ENCODE results near the gene PHLDB2. TPM values are rescaled to one million over a fixed set of nuclear protein-coding genes. Genes with fewer than 3 reads are reported as not detected.

Gene PHLDB2
- total RNA-seq, 1 donor from 2014 or later = 59.1 TPM

DNA sequence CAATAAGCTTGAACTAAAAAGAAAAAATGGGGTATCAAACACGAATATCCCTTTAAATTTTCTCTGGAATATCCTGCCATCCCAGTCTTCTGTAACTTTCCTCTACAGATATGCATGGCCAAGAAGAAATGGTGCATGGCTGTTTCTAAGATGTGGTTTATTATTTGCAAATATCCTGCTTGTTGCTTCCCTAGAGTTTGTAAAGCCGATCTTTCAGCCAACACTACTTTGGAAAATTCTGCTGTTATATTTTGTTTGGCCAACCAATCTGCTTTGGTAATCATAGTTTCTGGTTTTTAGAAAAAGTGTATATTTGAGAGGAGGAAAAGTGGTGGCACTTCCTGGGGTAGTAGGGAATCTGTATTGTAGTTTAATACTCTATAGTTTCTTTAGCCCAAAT lies 13.9 kb downstream of the PHLDB2 start:
- Mint-ChIP-seq H3K27me3 (no peaks in the 10 kb centered on the region), H3K9me3 (ENCODE audit: low read depth) (peaks cover 3% of the 10 kb centered on the region), H3K36me3 (ENCODE audit: insufficient read depth) (peaks cover 5% of the 10 kb centered on the region), H3K4me1 (ENCODE audit: low read depth) (peaks cover 25% of the 10 kb centered on the region), H3K4me3 (ENCODE audit: low read depth) (no peak overlapping the region), H3K27ac (no peak overlapping the region)
- no peak for DNase-seq (ENCODE audit: low spot score, unreplicated experiment)
- TF ChIP-seq, protein P1, sequence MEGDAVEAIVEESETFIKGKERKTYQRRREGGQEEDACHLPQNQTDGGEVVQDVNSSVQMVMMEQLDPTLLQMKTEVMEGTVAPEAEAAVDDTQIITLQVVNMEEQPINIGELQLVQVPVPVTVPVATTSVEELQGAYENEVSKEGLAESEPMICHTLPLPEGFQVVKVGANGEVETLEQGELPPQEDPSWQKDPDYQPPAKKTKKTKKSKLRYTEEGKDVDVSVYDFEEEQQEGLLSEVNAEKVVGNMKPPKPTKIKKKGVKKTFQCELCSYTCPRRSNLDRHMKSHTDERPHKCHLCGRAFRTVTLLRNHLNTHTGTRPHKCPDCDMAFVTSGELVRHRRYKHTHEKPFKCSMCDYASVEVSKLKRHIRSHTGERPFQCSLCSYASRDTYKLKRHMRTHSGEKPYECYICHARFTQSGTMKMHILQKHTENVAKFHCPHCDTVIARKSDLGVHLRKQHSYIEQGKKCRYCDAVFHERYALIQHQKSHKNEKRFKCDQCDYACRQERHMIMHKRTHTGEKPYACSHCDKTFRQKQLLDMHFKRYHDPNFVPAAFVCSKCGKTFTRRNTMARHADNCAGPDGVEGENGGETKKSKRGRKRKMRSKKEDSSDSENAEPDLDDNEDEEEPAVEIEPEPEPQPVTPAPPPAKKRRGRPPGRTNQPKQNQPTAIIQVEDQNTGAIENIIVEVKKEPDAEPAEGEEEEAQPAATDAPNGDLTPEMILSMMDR (IDR thresholded peaks at IDR 0.05; ENCODE audit: unreplicated experiment) = no peak

DNA sequence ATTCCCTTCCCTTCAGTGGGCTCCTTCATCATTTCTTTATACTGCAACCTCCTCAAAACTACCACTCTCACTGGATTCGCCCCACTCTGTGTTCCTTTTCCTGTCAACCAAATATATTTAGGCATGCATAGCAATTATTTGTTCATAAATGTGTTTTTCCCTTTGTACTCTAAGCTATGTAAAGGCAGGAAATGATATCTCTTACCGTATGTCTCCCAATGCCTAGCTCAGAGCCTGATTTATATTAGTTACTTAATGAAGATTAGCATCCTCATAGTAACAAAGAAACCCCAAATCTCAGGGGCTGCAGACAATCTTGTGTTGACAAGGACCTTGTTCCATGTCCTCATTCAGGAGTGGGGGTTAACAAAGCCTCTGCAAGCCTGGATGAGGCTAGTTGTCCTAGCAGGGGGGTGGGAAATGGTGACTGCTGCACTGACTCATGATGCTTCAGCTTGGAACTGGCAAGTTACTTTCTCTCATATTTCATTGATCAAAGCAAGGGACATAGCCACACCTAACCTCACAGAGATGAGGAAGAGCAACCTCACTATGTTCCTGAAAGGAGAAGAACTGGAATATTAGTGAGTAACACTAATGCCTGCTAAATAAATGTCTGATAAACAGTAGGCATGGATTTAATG lies 15.2 kb downstream of the PHLDB2 start:
- DNase-seq (ENCODE audit: low spot score, unreplicated experiment) = no peak
- H3K27me3 Mint-ChIP-seq = no peaks in the 10 kb centered on the region
- H3K27ac Mint-ChIP-seq = no peak overlapping the region
- no peak overlapping the region for H3K4me3 Mint-ChIP-seq (ENCODE audit: low read depth)
- peaks cover 22% of the 10 kb centered on the region for H3K4me1 Mint-ChIP-seq (ENCODE audit: low read depth)
- peaks cover 3% of the 10 kb centered on the region for H3K9me3 Mint-ChIP-seq (ENCODE audit: low read depth)
- peaks cover 9% of the 10 kb centered on the region for H3K36me3 Mint-ChIP-seq (ENCODE audit: insufficient read depth)
- TF ChIP-seq, protein P1 (IDR thresholded peaks at IDR 0.05; ENCODE audit: unreplicated experiment) = no peak

DNA sequence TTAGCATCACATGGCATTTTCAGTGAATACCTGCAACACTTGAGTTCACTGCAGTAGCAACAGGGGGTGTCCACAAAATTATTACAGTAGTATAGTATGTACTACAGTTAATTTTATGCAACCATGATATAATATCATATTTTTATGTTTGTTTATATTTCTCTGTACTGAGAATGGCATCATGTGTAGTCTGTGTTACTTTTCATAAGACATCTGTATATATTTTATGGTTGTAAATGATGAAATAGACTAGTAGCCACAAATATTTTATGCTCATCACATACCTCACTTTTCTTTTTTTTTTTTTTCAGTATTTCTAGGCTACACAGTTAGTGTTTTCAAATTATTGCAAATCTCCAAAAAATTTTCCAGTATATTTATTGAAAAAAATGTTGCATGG lies 22.4 kb downstream of the PHLDB2 start:
- no peaks in the 10 kb centered on the region for H3K27me3 Mint-ChIP-seq
- H3K36me3 Mint-ChIP-seq (ENCODE audit: insufficient read depth) = peaks cover 17% of the 10 kb centered on the region
- TF ChIP-seq, protein P1 (IDR thresholded peaks at IDR 0.05; ENCODE audit: unreplicated experiment) = no peak
- DNase-seq (ENCODE audit: low spot score, unreplicated experiment) = no peak
- peaks cover 6% of the 10 kb centered on the region for H3K9me3 Mint-ChIP-seq (ENCODE audit: low read depth)
- no peak overlapping the region for H3K4me3 Mint-ChIP-seq (ENCODE audit: low read depth)
- no peaks in the 10 kb centered on the region for H3K4me1 Mint-ChIP-seq (ENCODE audit: low read depth)
- no peak overlapping the region for H3K27ac Mint-ChIP-seq

DNA sequence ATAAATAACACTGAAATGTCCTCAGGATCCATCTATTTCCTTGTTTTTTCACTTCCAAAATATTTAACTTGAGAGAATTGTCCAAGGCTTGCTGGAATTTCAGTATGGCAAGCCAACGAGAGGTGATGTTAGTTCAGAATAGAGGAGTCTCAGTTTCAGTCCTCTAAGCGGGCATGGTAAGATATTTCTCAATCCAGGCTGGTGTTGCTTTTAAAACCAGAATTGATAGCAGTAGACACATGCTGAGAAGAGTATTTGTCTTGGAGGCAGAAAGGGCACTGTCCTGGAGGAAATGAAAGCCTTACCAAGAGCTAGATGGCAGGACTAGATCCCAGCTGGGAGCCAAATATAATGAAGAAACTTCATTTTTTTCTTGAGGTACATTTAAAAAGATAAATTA lies 23.1 kb downstream of the PHLDB2 start:
- no peak for DNase-seq (ENCODE audit: low spot score, unreplicated experiment)
- TF ChIP-seq, protein P1 (IDR thresholded peaks at IDR 0.05; ENCODE audit: unreplicated experiment) = no peak
- H3K36me3 Mint-ChIP-seq (ENCODE audit: insufficient read depth) = peaks cover 15% of the 10 kb centered on the region
- no peak overlapping the region for H3K27ac Mint-ChIP-seq
- H3K27me3 Mint-ChIP-seq = no peaks in the 10 kb centered on the region
- H3K4me3 Mint-ChIP-seq (ENCODE audit: low read depth) = no peak overlapping the region
- no peaks in the 10 kb centered on the region for H3K4me1 Mint-ChIP-seq (ENCODE audit: low read depth)
- H3K9me3 Mint-ChIP-seq (ENCODE audit: low read depth) = peaks cover 4% of the 10 kb centered on the region

DNA sequence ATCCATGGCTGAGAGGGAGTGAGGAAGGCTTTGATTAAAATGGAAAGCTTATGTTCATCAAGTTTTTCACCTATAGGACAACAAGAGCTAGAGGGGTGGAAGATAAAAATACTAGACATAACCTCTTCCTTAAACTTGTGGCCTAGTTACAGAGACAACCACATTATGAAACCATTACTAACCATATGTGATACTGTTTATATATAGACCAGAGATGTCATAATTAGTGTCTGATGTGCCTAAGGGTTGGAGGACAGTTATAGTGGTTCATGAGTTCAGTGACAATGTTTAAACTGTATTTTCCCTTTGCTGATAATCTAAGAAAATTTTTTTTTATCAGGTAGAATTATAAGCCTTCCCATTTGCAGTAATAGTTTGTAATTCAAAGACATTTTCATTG lies 23.7 kb downstream of the PHLDB2 start:
- Mint-ChIP-seq H3K27me3 (no peaks in the 10 kb centered on the region), H3K27ac (no peak overlapping the region), H3K4me3 (ENCODE audit: low read depth) (no peak overlapping the region), H3K9me3 (ENCODE audit: low read depth) (peaks cover 3% of the 10 kb centered on the region), H3K4me1 (ENCODE audit: low read depth) (no peaks in the 10 kb centered on the region), H3K36me3 (ENCODE audit: insufficient read depth) (peaks cover 13% of the 10 kb centered on the region)
- DNase-seq (ENCODE audit: low spot score, unreplicated experiment) = no peak
- TF ChIP-seq, protein P1 (IDR thresholded peaks at IDR 0.05; ENCODE audit: unreplicated experiment) = no peak

All from progenitor cell of endocrine pancreas (in vitro differentiated cells).